Measurements from ENCODE around the gene RAB7A. TPM values are rescaled to one million over a fixed set of nuclear protein-coding genes. Genes with fewer than 3 reads are reported as not detected.
A peak's percentile ranks its signal among the peaks of the same experiment; 100 is the strongest.

The RAB7A gene
- total RNA-seq, 1 donor from 2014 or later: 149 TPM

DNA sequence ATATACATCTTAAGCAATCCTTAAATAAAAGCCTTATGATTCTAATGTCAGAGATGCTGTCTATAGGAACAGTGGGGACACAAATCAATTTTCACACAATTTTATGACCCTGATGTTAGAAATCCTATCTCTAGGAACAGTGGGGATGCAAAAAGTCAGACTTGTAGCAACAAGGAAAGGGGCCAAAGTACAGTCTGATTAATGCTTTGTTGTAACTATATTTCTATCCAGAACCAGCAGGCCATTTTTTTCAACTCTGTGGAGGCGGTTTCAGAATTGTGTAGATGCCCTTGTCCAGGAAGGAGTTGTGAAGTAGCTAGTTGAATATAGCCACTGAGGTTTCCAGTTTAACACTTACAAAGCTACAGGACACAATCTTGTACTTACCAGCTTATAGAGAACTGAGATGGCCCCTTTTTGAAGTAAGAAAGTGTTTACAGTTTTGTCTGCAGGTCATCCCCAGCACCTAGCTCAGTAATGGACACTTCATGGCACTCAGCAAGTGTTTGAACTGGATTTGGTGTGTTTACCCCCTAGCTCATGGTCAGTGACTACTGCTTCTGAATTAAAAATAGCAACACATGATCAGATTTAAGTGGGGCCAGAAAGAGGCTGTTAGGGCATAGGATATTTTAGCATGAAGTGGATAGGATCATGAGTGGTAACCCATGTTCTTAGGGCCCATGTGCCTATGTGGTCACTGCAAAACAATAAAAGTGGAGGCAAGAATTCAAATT is 54.3 kb downstream of the RAB7A start:
- no peak overlapping the region for H3K4me3 Mint-ChIP-seq
- H3K4me1 Mint-ChIP-seq: peaks cover 22% of the 10 kb centered on the region
- H3K27ac Mint-ChIP-seq (ENCODE audit: unreplicated experiment): no peak overlapping the region
- H3K36me3 Mint-ChIP-seq (ENCODE audit: low read depth): peaks cover 1% of the 10 kb centered on the region
- H3K9me3 Mint-ChIP-seq: no peaks in the 10 kb centered on the region
- no peak for DNase-seq (ENCODE audit: low read depth, low spot score)
- H3K27me3 Mint-ChIP-seq (ENCODE audit: low read depth): no peaks in the 10 kb centered on the region
- TF ChIP-seq, protein P1, sequence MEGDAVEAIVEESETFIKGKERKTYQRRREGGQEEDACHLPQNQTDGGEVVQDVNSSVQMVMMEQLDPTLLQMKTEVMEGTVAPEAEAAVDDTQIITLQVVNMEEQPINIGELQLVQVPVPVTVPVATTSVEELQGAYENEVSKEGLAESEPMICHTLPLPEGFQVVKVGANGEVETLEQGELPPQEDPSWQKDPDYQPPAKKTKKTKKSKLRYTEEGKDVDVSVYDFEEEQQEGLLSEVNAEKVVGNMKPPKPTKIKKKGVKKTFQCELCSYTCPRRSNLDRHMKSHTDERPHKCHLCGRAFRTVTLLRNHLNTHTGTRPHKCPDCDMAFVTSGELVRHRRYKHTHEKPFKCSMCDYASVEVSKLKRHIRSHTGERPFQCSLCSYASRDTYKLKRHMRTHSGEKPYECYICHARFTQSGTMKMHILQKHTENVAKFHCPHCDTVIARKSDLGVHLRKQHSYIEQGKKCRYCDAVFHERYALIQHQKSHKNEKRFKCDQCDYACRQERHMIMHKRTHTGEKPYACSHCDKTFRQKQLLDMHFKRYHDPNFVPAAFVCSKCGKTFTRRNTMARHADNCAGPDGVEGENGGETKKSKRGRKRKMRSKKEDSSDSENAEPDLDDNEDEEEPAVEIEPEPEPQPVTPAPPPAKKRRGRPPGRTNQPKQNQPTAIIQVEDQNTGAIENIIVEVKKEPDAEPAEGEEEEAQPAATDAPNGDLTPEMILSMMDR (conservative IDR thresholded peaks at IDR 0.05): no peak

DNA sequence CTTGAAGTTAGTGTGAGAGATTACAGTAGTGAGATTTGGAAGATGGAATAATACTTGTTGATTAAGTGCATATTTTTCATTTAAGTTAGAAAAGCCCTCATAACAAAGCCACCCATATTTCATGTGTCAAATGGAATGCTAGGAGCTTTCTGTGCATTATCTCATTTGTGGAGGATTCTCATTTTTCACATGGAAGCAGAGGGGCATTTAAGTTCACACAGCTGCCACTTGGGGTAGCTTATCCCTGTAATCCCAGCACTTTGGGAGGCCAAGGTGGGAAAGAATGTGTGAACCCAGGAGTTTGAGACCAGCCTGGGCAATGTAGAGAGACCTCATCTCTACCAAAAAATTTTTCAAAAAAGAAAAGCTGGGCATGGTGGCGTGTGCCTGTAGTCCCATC is 55.2 kb downstream of the RAB7A start:
- Mint-ChIP-seq H3K36me3 (ENCODE audit: low read depth) (no peaks in the 10 kb centered on the region), H3K9me3 (no peaks in the 10 kb centered on the region), H3K4me3 (no peak overlapping the region), H3K4me1 (peaks cover 28% of the 10 kb centered on the region), H3K27ac (ENCODE audit: unreplicated experiment) (no peak overlapping the region), H3K27me3 (ENCODE audit: low read depth) (no peaks in the 10 kb centered on the region)
- TF ChIP-seq, protein P1 (conservative IDR thresholded peaks at IDR 0.05): no peak
- DNase-seq (ENCODE audit: low read depth, low spot score): no peak

DNA sequence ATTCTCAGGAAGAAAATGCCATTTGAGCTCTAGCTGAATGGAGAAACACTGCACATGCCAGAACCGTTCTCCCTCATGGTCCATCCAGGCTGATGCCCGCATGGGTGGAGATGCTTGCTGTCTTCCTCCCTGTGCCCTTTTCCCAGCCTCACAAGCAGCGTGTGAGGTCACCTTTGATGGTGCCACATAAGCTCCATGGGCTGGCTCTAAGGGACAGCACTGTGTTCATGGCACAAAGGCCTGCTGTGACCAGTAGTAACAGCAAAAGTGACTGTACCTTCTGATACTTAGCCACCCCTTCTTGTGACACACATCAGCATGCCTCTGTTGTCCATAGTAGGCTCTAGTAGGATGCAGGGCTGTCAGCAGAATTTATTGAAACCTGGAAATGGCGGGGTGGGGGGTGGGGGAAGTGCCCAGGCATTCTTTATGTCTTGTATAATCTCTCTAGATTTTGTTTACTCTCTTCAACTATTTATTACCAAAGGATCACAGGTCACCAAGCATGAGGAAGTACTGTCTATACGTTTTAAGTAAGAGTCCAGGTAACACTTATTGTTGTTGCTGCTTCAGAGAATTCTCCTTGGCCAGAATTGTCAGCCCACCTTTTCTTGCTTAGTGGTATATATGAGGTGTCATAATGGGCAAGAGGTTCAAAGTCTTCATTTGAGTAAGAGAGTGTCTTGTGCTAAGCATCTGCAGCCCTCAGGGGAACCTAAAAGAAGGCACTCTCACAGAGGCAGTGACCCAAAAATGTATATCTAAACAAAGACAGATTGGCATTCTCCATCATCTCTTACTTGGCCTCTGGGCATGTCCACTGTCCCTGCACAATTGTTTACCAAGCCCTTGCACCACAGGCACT is 56.5 kb downstream of the RAB7A start:
- no peak for DNase-seq (ENCODE audit: low read depth, low spot score)
- TF ChIP-seq, protein P1 (conservative IDR thresholded peaks at IDR 0.05): no peak
- no peaks in the 10 kb centered on the region for H3K9me3 Mint-ChIP-seq
- no peak overlapping the region for H3K4me3 Mint-ChIP-seq
- no peaks in the 10 kb centered on the region for H3K36me3 Mint-ChIP-seq (ENCODE audit: low read depth)
- H3K27ac Mint-ChIP-seq (ENCODE audit: unreplicated experiment): no peak overlapping the region
- no peaks in the 10 kb centered on the region for H3K27me3 Mint-ChIP-seq (ENCODE audit: low read depth)
- H3K4me1 Mint-ChIP-seq: peaks cover 33% of the 10 kb centered on the region

DNA sequence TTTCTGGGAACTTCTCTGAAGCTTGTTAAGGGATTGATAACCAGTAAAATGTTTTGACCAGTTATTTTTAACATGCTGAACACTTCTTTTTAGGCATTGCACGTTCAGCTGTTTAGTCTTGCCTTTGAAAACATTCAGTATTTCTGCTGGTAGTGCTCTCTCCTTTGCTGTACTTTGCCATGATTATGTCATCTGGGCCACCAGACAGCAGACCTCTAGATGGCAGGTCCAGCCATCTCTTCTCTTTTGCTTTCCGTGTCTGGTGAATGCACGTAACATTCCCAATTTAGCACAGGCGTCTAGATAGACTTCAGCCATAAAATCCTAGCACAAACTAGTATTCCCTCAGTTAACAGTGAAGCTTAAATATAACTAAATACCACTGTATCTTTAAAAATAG is 57.8 kb downstream of the RAB7A start:
- TF ChIP-seq, protein P1 (conservative IDR thresholded peaks at IDR 0.05): no peak
- H3K9me3 Mint-ChIP-seq: no peaks in the 10 kb centered on the region
- H3K4me3 Mint-ChIP-seq: no peak overlapping the region
- no peaks in the 10 kb centered on the region for H3K36me3 Mint-ChIP-seq (ENCODE audit: low read depth)
- H3K27ac Mint-ChIP-seq (ENCODE audit: unreplicated experiment): no peak overlapping the region
- no peaks in the 10 kb centered on the region for H3K27me3 Mint-ChIP-seq (ENCODE audit: low read depth)
- H3K4me1 Mint-ChIP-seq: peaks cover 34% of the 10 kb centered on the region
- DNase-seq (ENCODE audit: low read depth, low spot score): no peak

DNA sequence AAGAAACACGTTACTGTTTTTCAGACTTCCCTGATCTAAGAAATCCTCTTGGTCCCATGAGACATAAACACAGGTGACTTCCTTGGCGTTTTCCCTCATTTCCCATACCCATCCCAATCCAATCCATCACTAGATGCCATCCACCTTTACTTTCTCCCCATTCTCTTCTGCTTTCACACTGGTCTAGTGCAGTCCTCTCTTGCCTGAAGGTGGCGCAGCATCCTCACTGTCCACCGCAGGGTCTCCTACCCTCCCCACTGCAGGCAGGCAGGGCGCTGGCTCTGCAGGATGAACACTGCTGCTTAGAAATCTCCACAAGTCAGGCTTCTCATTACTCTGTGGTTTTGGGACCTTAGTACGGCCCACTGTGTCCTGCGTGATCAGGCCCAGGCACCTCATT is 58.2 kb downstream of the RAB7A start:
- Mint-ChIP-seq H3K27me3 (ENCODE audit: low read depth) (no peaks in the 10 kb centered on the region), H3K4me1 (peaks cover 32% of the 10 kb centered on the region), H3K4me3 (no peak overlapping the region), H3K27ac (ENCODE audit: unreplicated experiment) (no peak overlapping the region), H3K36me3 (ENCODE audit: low read depth) (no peaks in the 10 kb centered on the region), H3K9me3 (no peaks in the 10 kb centered on the region)
- peak; percentile 46 for DNase-seq (ENCODE audit: low read depth, low spot score)
- TF ChIP-seq, protein P1 (conservative IDR thresholded peaks at IDR 0.05): peak; percentile 61

Data from neural crest cell (in vitro differentiated cells).